Activated CD8-positive, alpha-beta memory T cell treated with anti-CD3 and anti-CD28 coated beads for 1 hour (primary cell): ENCODE data around the gene CARMIL3.

Source experiments
- DNase-seq, 2 donors: peaks; one replicate each; pipeline ENCODE4 v3.0.0-alpha.2; 2020; ENCODE audit warnings: low read depth in 1 of 2; ENCODE audit errors: extremely low read depth in 1 of 2

Gene CARMIL3

DNA sequence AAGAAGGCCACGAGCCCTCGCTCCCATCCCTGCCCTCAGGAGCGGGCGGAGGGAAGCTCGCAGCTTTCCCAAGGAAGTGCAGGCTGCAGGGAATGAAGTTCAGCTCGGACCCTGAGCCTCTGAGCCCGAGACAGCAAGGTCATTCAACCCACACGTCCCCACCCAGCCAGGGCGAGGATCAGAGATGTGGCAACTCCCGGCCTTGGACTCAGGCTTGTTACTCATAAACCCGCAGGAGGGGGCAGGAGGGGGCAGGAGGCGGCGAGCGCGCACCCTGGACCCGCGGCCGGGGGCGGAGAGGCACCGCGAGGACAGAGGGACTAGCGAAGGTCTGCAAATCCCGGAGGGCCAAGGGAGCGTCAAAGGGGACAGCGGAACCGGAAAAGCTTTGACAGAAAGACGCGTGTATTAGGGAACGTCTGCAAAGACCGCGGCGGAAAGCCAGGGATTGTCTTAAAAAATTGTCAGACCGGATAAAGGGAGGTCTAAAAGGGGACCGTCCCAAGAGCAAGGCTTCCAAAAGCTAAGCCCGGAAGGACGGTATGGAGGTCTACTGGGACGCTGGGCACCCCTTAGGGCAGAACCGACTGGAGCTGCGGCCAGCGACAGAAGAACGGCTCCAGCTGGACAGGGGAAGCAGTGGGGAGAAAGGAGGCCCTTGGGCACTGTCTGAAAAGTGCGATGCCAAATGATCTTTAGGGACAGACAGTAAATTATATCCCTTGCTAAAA, 62.2 kb downstream of the CARMIL3 start:
- DNase-seq: peak; percentile 49 to 55

DNA sequence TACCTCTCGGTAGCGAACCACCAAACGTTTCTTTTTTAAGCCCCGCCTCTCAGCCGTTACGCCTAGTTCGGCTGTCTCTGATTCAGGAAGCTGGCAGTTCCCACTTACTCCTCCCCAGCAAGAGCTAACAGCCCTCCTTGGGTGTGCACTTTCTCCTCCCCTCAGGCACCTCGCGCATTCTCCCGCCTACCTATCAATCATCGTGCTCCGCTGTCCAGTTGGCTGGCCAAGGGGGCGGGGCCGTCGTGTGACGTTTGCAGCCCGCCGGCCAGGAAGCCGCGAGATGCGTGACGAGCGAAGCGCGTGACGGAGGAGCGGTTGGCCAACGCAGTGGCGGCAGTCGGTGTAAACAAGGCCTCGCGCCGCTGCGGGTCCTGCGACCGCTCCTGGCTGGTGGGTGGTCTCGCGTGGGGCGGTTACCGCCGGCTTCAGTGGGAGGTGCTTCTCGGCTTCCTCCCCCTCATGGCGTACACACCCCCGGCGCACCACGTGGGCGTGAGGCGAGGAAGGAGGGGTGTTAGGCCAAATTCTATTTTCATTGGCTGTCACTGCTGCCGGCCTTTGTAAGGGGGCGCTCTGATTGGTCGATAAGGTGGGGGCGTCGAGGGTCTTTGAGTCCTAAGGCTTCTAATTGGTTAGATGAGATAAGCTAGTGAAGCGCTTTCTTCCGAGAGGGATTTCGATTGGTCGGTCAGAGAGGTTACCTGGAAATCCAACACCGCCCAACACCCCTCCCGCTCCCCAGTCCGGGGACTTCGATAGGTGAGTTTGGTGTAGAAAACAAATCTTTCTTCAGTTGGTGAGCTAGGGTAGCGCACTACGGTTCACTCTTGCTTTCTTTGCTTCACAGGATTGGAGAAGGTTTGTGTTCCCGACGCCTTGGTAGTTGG, 63.0 kb downstream of the CARMIL3 start, which contains the start of the genes DCAF11 and NRL:
Gene DCAF11, plus strand, starts transcription at position 246 of the 890 bp plus-strand sequence. CDS start 818 bp downstream, outside the sequence.
Gene NRL, minus strand, starts transcription at position 418 of the 890 bp plus-strand sequence. CDS start 32,101 bp downstream, outside the sequence.
- peak; percentile 94 to 97 for DNase-seq

DNA sequence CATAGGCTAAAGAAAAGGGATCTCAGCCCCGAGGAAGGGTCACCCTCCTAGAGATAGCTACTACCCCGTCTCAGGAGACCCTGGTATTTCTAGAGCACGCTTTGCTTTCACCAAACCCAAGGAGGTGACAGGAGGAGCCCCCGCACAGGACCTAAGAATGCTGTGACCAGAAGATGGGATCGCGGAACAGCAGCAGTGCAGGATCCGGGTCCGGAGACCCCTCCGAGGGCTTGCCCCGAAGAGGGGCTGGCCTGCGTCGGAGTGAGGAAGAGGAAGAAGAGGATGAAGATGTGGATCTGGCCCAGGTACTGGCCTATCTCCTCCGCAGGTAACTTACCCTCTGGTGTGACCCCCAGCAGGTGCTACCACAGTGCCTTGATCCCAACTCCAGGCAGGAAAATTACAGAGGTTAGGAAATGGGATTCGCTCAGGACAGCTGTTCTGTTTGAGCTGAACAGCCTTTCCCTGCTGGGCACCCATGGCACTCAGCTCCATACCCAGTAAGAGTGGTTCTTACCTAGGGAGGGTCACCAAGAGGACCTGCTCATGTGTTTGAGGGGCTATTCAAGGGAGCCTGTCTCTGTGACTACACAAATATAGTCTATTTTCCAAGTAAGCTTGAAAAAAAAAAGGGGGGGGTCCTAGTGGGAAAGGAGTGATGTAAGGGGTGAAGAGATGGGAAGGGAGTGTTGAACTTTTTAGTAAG, 63.8 kb downstream of the CARMIL3 start:
- DNase-seq: no peak

DNA sequence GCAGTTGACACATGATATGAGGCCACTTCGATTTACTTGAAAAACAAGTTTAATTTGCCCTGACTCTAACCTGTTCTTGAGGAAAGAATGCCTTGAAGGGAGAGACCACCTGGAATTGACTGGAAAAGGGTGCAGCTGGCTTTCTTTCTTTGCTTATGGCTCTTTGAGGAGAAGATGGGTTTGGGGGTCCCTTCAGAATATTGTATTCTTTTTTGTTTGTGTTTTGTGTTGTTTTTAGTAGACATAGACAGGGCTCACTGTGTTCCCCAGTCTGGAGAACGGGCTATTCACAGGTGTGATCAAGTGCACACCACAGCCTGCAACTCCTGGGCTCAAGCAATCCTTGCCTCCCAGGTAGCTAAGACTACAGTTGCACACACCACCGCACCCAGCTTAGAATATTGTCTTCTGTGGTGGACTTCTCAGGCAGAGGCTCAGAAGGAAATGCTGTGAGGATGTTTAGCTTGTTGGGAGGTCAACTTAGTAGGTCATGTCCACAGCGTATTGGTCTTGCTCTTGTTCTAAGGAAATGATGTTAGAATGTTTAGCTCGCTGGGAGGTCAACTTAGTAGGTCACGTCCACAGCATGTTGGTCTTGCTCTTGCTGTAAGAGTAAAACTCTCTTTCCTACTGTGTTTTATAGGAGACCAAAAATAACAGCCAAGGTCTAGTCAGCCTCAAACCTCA, 64.5 kb downstream of the CARMIL3 start:
- no peak for DNase-seq

DNA sequence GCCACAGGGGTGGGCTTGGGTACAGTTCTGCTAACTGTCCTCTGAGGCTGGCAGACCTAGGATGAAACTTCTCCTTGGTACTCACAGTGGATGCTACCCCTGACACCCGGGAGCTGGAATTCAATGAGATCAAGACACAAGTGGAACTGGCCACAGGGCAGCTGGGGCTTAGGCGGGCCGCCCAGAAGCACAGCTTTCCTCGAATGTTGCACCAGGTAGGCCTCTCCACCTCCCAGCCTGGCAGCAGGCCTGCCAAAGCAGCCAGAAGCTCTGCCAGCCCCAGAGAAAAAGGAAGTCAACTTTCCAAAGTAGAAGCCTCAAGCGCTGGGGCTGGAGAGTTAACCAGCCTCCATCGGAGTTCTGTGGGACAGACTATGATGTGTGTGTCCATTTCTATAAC, 65.4 kb downstream of the CARMIL3 start:
- DNase-seq: no peak
